HG02938 (cell line): ENCODE results near the gene RANBP10.
"Not testable (repeated sequence)": the region's sequence is repeated elsewhere in the genome, so short reads cannot be mapped to it uniquely, and the experiment has no call there.

ENCODE experiments used
- ATAC-seq: cut with Tn5 transposase; IDR thresholded peaks from one replicate; pipeline ENCODE4 v1.9.1; 2021; ENCODE audit warnings: mild to moderate bottlenecking, moderate library complexity; ENCODE audit not compliant: unreplicated experiment

The RANBP10 gene

DNA sequence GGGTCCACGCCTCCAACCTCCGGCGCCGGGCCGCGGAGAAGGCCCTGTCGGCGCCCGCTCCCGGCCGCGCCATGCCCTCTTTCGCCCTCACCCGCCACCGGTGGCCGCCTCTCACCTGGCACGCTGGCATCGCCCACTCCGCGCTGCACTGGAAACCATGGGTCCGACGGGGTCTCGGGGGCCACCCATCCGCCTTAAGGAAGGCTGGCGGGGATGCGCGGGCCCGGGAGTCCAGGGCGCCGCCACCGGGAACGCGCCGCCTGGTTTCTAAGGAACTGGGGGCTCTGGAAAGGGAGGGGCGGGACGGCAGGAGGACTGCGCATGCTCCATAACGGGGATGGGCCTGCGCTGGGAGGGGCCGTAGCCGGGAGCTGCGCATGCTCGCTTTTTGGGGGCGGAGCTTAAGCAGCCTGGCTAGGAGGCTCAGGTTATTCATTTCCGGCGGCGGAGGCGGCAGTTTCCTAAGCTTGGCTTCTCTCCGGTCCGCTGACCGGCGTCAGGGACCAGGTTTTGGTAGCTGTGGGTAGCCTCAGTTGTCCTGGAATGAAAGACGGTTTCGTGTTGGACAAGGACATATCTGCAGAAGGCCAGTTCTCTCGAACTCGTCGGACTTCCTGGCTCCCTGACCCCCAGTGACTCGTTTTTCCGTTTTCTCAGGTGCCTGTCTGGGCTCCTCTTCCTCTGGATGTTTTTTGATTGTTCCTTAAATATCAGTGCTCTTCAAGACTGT lies 87.1 kb downstream of the RANBP10 start, which contains the start of gene GFOD2:
Gene GFOD2, minus strand, starts transcription at position 269 of the 730 bp plus-strand sequence. CDS start 33,601 bp downstream, outside the sequence.
- ATAC-seq = peak; percentile 82

DNA sequence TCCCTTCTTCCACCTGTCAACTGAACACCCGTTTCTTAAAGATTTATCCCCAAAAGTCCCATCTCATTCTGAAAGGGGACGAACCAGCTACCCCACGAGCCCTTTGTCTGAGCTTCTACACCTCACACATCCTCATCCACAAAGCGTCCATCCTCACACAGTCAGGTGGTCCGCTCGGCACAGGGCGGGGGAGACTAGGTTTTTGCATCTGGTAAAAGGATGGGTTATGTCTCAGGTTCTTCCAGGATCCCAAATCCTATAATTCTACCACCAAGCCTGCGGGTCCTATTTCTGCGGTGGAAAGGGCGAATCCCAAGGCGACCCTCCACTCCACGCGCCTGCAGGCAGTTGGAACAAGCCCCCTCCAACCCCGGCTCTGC lies 87.7 kb downstream of the RANBP10 start:
- ATAC-seq = no peak

DNA sequence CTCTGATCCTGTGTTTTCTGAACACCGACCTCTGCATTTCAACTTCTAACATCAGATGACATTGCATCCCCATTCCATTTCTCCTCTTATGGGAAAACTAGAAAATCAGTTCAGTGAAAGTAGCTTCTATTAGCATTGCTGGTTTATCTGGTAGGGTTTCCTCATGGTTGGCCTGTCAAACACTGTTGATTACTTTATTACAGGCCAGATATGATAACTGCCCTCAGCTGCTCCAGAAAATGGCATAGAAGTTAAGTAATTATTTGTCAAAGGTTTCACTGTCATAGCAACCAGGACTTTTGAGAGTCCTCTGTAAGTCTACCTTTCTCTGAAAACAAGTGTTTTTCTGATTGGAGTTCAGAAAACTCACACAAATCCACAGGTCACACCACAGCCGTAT lies 90.3 kb downstream of the RANBP10 start:
- no peak for ATAC-seq

DNA sequence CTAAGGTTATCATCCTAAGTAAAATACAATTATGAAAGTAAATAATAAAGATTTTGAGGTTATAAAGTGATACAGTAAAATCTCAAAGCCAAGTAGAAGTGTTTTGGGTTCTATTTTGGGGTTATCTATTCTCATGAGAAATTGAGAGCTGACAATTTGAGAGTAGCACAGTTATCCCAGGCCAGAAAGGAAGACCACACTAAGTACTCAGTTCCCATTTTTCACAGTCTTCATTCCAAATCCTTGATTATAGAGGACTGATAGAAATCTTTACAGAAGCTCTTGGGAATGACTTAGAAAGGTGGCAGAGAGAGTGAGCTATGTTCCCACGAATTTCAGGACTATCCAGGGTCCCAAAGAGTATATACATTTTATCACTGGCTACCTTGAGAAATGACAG lies 91.8 kb downstream of the RANBP10 start:
- ATAC-seq = no peak

DNA sequence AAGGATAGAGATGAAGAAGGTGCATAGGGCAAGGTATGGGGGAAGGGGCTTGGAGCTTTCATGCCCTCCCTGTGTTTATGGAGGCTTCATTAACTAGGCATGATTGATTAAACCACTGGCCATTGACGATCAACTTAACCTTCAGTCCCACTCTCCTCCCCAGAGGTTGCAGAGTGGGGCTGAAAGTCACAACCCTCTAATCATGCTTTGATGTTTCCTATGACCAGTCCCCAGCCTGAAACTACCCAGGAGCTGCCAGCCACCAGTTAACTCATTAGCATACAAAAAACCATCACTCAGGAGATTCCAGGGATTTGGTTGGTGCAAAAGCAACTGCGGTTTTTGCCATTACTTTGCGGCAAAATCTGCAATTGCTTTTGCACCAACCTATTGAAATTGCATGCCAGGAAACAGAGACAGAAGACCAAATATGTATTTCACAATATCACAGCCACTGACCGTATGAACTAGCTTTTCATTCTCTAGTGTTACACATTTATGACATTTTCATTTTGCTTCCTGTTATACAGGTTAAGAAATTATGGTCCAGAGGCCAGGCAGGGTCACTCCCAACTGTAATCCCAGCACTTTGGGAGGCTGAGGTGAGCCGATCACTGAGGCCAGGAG lies 92.6 kb downstream of the RANBP10 start:
- no peak for ATAC-seq

DNA sequence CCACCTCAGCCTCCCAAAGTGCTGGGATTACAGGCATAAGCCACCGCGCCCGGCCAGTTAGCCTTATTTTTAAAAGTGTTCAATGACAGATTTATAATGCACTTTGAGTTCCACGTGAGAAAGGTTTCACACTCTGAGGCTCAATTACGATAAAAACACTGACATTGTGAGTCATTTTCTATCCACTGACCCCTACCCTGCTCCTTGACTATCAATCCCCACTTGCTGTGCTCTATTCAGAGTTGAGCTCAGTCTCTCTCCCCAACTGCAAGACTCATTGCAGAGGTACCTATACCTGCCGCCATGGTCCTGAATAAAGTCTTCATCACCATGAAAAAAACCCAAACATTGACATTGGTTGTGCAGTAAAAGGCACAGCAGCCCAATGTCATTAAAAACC lies 95.8 kb downstream of the RANBP10 start:
- no peak for ATAC-seq

DNA sequence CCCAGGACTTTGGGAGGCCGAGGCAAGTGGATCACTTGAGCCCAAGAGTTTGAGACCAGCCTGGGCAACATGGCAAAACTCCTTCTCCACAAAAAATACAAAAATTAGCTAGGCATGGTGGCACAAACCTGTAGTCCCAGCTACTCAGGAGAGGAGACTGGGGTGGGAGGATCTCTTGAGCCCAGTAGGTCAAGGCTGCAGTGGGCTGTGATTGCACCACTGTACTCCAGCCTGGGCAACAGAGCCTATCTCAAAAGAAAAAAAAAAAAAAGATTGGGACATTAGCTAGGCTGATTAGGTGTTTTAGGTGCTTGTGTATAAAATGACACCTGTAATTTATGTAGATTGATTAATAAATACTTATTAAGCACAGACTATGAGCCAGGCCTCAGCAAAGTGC lies 97.3 kb downstream of the RANBP10 start:
- ATAC-seq = no peak

DNA sequence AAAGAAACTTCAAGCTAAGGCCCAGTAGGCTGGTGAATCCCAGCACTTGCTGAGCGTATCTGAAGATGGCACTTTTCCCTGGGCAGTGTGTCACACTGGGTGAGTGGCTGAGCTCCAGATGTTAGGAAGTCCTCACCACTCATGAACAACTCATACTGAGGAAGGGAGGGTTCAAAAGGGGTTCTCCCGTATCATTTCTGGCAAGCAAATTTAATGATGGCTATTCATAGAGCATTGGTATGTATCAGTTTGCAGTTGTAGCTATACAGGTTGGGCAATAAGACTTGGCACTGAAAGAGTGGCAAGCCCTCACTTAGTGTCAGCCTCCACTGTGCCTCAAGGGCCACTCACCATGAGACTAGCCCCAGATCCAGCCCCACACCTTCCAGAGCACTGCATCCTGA lies 98.0 kb downstream of the RANBP10 start:
- no peak for ATAC-seq

DNA sequence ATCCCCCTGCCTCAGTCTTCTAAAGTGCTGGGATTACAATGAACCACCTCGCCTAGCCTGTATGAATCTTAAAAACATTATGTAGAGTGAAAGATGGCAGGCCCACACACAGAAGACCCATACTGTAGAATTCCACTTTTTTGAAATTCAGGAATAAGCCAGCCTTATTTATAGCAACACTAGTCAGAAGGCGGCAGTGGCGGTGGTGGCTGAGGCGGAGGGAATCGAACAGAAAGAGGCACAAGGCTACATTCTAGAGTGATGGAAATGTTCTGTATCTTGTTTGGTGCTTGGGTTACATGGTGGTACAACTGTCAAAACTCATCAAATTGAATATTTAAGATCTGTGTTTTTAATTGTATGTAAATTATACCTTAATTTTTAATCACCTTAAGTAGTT lies 98.6 kb downstream of the RANBP10 start:
- no peak for ATAC-seq

DNA sequence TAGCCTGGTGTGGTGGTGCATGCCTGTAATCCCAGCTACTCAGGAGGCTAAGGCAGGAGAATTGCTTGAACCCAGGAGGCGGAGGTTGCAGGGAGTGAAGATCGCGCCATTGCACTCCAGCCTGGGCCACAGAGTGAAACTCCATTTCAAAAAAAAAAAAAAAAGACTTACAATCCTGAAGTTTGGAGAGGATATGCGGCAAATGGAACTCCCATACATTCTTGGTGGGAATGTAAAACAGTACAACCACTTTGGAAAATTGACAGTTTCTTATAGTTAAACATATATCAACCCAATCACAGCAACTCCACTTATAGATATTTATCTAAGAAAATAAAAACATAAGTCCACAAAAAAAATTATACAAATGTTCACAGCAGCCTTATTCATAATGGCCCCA lies 99.2 kb downstream of the RANBP10 start:
- no peak for ATAC-seq

DNA sequence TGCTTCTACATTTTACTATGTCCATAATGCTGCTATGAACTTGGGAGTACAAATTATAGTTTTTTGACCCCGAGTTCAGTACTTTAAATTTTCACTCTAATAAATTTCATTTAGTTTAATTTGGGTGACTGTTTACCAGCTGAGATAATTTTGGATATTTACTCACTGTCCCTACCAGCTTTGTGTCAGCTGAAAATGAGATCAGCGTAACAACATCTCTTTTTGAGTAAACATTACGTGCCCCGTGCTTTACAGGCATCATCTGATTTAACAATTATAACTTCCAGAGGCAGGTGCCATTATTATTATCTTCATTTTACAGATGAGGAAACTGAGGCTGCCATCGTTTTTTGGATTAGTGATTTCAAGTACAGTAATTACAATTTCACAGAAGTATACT lies 102.2 kb downstream of the RANBP10 start:
- ATAC-seq = no peak

DNA sequence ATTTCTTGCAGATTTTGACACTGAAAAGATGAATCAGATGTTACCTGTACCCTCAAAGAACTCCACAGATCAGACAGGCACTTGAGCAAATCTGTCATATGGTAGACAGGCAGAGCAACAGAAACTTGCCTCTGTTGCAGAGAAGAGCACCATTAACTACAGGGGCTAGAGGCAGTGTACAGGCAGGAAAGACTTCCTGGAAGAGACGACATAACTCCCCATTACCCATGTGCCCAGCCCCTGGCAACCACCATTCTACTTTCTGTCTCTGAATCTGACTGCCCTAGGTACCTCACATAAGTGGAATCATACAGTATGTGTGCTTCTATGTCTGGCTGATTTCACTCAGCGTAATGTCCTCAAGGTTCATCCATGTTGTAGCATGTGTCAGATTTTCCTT lies 102.7 kb downstream of the RANBP10 start:
- no peak for ATAC-seq

DNA sequence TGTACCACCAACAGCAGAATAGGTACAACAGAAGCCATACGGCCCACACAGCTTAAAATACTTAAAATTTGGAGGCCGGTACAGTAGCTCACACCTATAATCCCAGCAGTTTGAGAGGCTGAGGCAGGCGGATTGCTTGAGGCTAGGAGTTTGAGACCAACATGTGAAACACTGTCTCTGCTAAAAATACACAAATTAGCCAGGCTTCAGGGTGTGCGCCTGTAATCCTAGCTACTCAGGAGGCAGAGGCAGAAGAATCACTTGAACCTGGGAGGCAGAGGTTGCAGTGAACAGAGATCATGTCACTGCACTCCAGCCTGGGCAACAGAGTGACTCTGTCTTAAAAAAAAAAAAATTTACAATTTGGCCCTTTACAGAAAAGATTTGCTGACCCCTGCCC lies 104.2 kb downstream of the RANBP10 start:
- ATAC-seq = no peak

- ATAC-seq = no peak
Observed at GRCh38 chr16:67701420-67701819, 104.9 kb downstream of the RANBP10 start.

DNA sequence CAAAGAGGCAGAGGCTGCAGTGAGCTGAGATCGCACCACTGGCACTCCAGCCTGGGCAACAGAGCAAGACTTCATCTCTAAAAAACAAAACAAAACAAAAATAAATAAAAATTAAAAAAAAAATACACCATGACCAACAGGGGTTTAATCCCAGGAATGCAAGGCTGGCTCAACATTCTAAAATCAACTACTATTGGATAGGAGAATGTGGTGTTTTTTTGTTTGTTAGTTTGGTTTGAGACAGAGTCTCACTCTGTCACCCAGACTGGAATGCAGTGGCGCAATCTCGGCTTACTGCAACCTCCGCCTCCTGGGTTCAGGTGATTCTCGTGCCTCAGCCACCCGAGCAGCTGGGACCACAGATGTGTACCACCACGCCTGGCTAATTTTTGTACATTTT lies 107.1 kb downstream of the RANBP10 start:
- no peak for ATAC-seq

DNA sequence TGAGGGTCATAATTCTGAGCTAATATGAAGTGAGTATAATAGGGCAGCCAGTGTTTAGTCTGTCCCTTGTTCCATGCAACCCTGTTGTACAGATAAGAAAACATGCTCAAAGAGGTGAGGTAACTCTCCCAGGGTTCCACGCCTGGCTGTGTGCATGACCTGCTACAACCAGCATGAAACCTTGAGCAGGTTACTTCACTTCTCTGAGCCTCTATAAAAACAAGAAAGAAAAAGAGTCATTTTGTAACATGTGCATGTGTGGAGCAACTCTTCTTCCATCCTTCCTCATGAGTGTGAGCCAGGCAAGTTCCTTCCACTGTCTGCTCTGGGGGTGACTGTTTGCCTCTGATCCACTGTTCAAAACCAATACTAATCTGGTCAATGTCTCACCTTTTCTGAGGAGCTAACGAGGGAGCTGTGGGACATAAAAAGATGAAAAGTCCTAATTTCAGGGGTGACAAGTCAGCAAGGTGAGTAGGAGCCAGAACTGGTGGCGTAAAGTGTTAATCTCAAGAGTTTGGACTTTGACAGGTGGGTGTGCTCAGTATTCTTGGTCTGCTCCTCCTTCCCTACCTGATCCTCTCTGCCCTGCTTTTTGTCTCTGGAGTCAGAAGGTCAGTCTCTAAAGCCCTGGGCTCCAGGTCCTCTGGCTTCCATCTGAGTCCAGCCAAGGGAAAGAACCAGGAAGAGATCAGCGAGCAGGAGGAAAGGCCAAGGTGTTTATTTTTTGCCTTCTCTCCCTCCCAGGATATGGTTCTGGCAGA lies 108.8 kb downstream of the RANBP10 start:
- no peak for ATAC-seq

GRCh38 chr16:67694611-67695010 lies 111.7 kb downstream of the RANBP10 start:
- no peak for ATAC-seq

GRCh38 chr16:67693517-67694285 lies 112.7 kb downstream of the RANBP10 start:
- not testable (repeated sequence) for ATAC-seq

DNA sequence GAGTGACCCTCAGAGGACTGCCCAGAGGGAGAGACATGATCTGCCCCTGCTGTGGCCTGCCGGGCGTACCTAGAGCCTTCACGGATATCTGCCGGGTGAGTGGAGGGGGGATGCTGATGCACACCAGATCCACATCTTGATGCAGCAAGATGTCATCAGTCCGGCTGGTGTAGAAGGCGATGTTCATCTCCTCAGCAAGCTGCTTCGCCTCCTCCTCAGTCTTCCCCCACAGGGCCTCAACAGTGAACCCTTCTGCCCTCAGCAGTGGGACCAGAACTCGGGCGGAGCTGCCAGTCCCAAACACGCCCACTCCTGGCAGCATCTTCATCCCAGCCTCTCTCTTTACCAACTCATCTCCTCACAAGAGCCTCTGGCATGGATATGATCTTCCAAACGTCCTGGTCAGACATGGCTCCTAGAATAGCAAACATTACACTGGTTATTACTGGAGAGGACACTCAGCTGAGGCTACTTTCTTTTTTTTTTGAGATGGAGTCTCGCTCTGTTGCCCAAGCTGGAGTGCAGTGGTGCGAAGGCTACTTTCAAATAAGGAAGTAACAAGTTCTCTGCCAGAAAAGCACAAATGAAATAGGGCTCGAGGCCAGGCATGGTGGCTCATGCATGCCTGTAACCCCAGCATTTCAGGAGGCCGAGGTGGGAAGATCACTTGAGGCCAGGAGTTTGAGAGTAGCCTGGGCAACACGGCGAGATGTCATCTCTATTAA lies 120.8 kb downstream of the RANBP10 start:
- ATAC-seq = no peak

DNA sequence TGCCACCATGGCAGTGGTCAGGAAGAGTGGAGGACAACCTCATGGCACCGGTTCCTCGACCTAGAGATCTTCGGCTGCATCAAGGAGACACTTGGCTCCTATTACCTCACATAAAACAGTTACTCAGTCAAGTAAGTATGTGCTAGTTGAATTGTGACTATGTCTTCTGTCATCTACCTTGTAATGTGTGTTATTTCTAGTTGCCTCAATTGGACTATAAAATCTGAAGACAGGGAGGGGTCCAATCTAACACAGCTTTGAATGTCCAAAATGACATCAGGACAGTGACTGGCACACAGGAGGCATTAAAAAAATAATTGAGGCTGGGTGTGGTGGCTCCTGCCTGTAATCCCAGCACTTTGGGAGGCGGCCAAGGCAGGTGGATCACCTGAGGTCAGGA lies 122.6 kb downstream of the RANBP10 start:
- ATAC-seq = no peak
